Neuron (in vitro differentiated cells): ENCODE results near the gene GNB1L.

Experiments used
- H2AFZ ChIP-seq: one replicate; pipeline ENCODE4 v1.6.1; 2013; ENCODE audit warnings: low read depth, mild to moderate bottlenecking, inconsistent platforms, low read length, moderate library complexity
- H3K27me3 ChIP-seq: one replicate; pipeline ENCODE4 v1.6.1; 2013; ENCODE audit warnings: low read length; ENCODE audit not compliant: insufficient read depth
- H3K36me3 ChIP-seq: one replicate; pipeline ENCODE4 v1.6.1; 2013; ENCODE audit warnings: low read length; ENCODE audit not compliant: insufficient read depth
- H3K4me1 ChIP-seq: one replicate; pipeline ENCODE4 v1.6.1; 2013; ENCODE audit warnings: low read length; ENCODE audit not compliant: insufficient read depth
- H3K4me3 ChIP-seq: 2 replicates; pipeline ENCODE4 v1.5.1; 2013; ENCODE audit warnings: mild to moderate bottlenecking, low read length, moderate library complexity
- H3K9me3 ChIP-seq: one replicate; pipeline ENCODE4 v1.6.1; 2013; ENCODE audit warnings: low read length

The GNB1L gene

GRCh38 chr22:19744350-19745006 lies 110.2 kb downstream of the GNB1L start:
- no peak overlapping the region for H2AFZ ChIP-seq

DNA sequence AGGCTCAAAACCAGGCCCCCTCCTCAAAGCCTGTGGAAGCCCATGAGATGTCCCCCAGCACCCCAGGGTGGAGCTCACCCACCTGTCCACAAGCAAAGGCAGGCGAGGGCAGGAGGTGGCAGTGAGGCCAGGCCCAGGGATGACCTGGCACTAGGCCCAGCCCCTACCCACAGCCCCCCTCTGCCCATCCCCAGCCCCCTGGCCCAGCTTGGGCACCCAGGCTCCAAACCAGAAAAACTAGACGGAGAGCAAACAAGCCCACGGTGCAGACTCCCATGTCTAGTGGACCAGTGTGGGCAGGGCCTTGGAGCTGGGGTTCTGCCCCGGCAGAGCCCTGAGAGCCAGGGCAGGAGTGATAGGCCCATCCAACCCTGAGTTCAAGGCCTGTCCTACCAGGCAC lies 111.0 kb downstream of the GNB1L start:
- Histone ChIP-seq H3K27me3 (peaks cover 56% of the 10 kb centered on the region), H3K4me3 (no peak overlapping the region), H3K36me3 (no peaks in the 10 kb centered on the region), H3K9me3 (no peaks in the 10 kb centered on the region), H3K4me1 (no peaks in the 10 kb centered on the region), H2AFZ (no peak overlapping the region)

More at GRCh38 chr22:19744350-19745006, 110.2 kb downstream of the GNB1L start:
- Histone ChIP-seq H3K4me1 (no peaks in the 10 kb centered on the region), H3K9me3 (no peaks in the 10 kb centered on the region), H3K4me3 (no peak overlapping the region), H3K27me3 (peaks cover 62% of the 10 kb centered on the region), H3K36me3 (no peaks in the 10 kb centered on the region)

- H2AFZ ChIP-seq = no peak overlapping the region
- H3K9me3 ChIP-seq = no peaks in the 10 kb centered on the region
- peaks cover 52% of the 10 kb centered on the region for H3K27me3 ChIP-seq
- no peaks in the 10 kb centered on the region for H3K36me3 ChIP-seq
- H3K4me3 ChIP-seq = no peak overlapping the region
- no peaks in the 10 kb centered on the region for H3K4me1 ChIP-seq
Observed at GRCh38 chr22:19743081-19743480, 111.6 kb downstream of the GNB1L start.

- Histone ChIP-seq H3K27me3 (peaks cover 51% of the 10 kb centered on the region), H2AFZ (no peak overlapping the region), H3K4me1 (peaks cover 2% of the 10 kb centered on the region), H3K9me3 (no peaks in the 10 kb centered on the region), H3K36me3 (no peaks in the 10 kb centered on the region), H3K4me3 (no peak overlapping the region)
Observed at GRCh38 chr22:19742160-19743066, 112.3 kb downstream of the GNB1L start.

- no peak overlapping the region for H3K4me3 ChIP-seq
- no peaks in the 10 kb centered on the region for H3K36me3 ChIP-seq
- peaks cover 2% of the 10 kb centered on the region for H3K4me1 ChIP-seq
- peaks cover 53% of the 10 kb centered on the region for H3K27me3 ChIP-seq
- no peaks in the 10 kb centered on the region for H3K9me3 ChIP-seq
- H2AFZ ChIP-seq = no peak overlapping the region
Observed at GRCh38 chr22:19741053-19741452, 113.6 kb downstream of the GNB1L start.

DNA sequence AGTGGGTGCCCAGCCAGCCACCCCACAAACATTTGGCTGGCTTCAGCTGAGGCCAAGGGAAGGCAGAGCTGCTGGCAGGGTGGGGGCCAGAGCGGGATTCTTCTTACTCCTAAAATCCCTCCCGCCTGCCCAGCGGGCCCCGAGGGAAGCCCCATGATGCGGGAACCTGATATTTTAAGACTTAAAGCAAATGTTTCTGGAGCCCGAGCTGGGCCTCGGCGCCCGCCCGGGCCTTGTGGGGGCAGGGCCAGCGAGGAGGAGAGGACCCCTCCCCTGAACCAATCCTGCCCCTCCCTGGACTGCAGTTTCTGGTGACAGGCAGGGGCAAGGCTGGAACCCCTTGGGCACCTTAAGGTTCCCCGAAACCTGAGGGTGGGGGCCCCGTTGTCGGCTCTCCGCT lies 114.1 kb downstream of the GNB1L start:
- H3K27me3 ChIP-seq = peaks cover 53% of the 10 kb centered on the region
- H3K36me3 ChIP-seq = no peaks in the 10 kb centered on the region
- H3K9me3 ChIP-seq = no peaks in the 10 kb centered on the region
- peaks cover 2% of the 10 kb centered on the region for H3K4me1 ChIP-seq
- no peak overlapping the region for H3K4me3 ChIP-seq
- H2AFZ ChIP-seq = no peak overlapping the region

DNA sequence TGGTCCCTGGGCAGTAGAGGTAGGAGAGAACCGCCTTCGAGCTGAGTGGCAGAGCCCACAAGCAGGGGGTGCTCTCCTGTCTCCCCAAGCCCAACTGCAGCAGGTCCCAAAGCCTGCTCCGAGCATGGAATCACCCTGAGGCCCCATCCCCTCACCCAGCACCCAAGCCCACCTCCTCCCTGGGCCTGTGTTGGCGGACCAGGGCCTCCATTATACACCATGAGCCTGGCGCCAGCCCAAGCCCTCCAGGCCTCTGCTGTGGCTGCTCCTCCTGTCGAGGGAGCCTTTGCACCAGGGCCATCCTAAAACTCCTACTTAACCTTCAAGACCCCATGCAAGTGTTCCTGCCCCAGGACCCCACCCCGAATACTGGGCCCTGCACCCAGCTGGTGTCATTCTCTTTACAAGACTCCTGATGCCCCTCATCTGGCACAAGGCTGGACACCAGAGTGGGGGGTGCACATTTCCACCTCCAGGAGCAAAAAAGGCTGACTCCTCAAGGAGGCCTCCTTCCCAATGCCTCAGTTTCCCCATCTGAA lies 114.7 kb downstream of the GNB1L start:
- peaks cover 59% of the 10 kb centered on the region for H3K27me3 ChIP-seq

DNA sequence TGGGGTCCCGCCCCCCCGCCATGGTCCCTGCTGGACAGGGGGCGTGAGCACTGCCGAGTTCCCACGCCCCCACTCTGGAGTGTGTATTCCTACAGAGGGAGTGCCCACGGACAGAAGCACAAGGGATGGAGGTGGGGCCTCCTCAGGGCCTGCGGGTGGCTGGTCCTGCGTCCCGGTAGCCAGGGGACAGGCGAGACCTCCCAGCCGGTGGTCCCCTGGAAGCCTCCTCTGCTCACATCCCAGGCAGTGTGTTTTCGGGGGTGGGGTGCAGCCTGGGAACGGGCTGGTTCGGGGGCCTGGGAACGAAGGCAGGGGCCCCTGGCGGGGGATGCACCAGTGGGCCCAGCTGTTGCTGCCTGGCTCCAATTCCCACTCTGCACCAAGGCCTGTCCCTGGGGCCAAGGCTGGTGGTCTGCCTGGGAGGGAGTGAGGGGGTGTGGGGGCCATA lies 115.2 kb downstream of the GNB1L start:
- Histone ChIP-seq H3K36me3 (no peaks in the 10 kb centered on the region), H3K4me1 (peaks cover 2% of the 10 kb centered on the region), H2AFZ (no peak overlapping the region), H3K27me3 (peaks cover 62% of the 10 kb centered on the region), H3K4me3 (no peak overlapping the region), H3K9me3 (no peaks in the 10 kb centered on the region)

More for the DNA sequence above, 114.7 kb downstream of the GNB1L start:
- no peak overlapping the region for H3K4me3 ChIP-seq
- H3K4me1 ChIP-seq = peaks cover 2% of the 10 kb centered on the region
- H2AFZ ChIP-seq = no peak overlapping the region
- H3K36me3 ChIP-seq = no peaks in the 10 kb centered on the region
- no peaks in the 10 kb centered on the region for H3K9me3 ChIP-seq

GRCh38 chr22:19738664-19739447 lies 115.8 kb downstream of the GNB1L start:
- Histone ChIP-seq H3K4me1 (peaks cover 2% of the 10 kb centered on the region), H3K36me3 (no peaks in the 10 kb centered on the region), H3K4me3 (no peak overlapping the region), H3K9me3 (no peaks in the 10 kb centered on the region), H2AFZ (no peak overlapping the region), H3K27me3 (peaks cover 61% of the 10 kb centered on the region)

DNA sequence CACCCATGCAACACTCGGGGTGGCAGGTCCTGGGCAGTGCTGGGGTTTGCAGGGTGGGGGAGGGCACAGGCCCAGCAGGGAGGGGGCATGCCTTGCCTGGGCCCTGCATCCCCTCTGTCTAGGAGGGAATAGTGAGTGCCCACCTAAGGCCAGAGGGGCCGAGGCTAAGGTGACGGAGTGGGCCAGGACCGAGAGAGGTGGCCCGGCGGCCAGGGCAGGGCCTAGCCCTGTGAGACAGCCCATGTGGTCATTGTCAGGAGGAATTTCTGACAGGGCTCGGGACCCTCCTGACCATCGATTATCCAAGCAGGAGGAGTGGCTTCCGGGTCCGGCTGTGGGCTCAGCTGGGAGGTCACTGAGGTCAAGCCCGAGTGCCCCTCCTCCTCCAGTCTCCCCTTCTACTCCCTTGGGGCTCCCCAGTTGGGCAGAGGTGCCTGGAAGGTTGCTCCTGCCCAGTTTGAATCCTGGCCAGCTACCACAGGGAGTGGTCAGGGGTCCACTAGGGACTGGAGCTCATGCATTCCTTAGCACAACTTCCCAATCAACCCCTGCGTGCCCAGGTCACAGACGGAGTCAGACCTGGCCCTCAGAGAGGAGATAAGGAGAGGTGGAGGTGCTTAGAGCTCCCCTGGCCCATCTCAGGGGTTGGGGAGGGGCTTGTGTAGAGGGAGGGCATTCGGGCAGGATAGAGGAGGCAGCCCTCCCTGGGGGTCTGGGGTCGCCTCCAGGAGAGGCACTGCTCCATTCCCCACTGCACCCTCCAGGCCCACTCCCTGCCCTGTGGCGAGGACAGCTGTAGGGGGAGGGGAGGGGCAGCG lies 116.6 kb downstream of the GNB1L start:
- no peak overlapping the region for H3K4me3 ChIP-seq
- no peaks in the 10 kb centered on the region for H3K36me3 ChIP-seq
- H2AFZ ChIP-seq = no peak overlapping the region
- H3K4me1 ChIP-seq = peaks cover 2% of the 10 kb centered on the region
- peaks cover 61% of the 10 kb centered on the region for H3K27me3 ChIP-seq
- H3K9me3 ChIP-seq = no peaks in the 10 kb centered on the region

- Histone ChIP-seq H2AFZ (no peak overlapping the region), H3K36me3 (no peaks in the 10 kb centered on the region), H3K9me3 (no peaks in the 10 kb centered on the region), H3K4me1 (peaks cover 3% of the 10 kb centered on the region), H3K27me3 (peaks cover 49% of the 10 kb centered on the region), H3K4me3 (no peak overlapping the region)
Observed at GRCh38 chr22:19735665-19736510, 118.8 kb downstream of the GNB1L start.
